OCI-LY3 (cell line): Measurements from ENCODE around the gene SNAI1.

Experiments
- H2AFZ ChIP-seq: fragments of 200-600, 300-600 bp; shearing (Covaris generic); 2 replicates; pipeline ENCODE4 v1.6.0; 2014; ENCODE audit warnings: antibody characterized with exemption, low read depth, low read length
- H3K27ac ChIP-seq: fragments of 200-600, 300-600 bp; sonication (generic); 2 replicates; pipeline ENCODE4 v1.5.1; 2014; ENCODE audit warnings: mild to moderate bottlenecking, low read length, moderate library complexity, mixed read lengths
- H3K27me3 ChIP-seq: fragments of 200-600, 300-600 bp; sonication (generic); 2 replicates; pipeline ENCODE4 v1.6.1; 2014; ENCODE audit warnings: low read depth, low read length, mixed read lengths
- H3K36me3 ChIP-seq: fragments of 200-600, 300-600 bp; sonication (generic); replicated peaks from 2 replicates; pipeline ENCODE3; 2014; ENCODE audit warnings: low read depth, low read length, mixed read lengths
- H3K4me1 ChIP-seq: fragments of 300-600, 200-600 bp; sonication (generic); 2 replicates; pipeline ENCODE4 v1.6.1; 2014; ENCODE audit warnings: low read length, mixed read lengths
- H3K4me2 ChIP-seq: fragments of 200-600, 300-600 bp; sonication (generic); 2 replicates; pipeline ENCODE4 v1.6.1; 2014; ENCODE audit warnings: low read length, mixed read lengths
- H3K4me3 ChIP-seq: fragments of 300-600, 200-600 bp; sonication (generic); 2 replicates; pipeline ENCODE4 v1.5.1; 2014; ENCODE audit warnings: antibody characterized with exemption, mild to moderate bottlenecking, low read length, moderate library complexity
- H3K79me2 ChIP-seq: fragments of 300-600, 200-600 bp; shearing (Covaris generic); 2 replicates; pipeline ENCODE4 v1.6.1; 2014; ENCODE audit warnings: mild to moderate bottlenecking, low read length, mixed read lengths
- H3K9ac ChIP-seq: fragments of 300-600, 200-600 bp; shearing (Covaris generic); 2 replicates; pipeline ENCODE4 v1.6.0; 2014; ENCODE audit warnings: mild to moderate bottlenecking, low read length, moderate library complexity
- H3K9me3 ChIP-seq: fragments of 200-600, 300-600 bp; shearing (Covaris generic); 2 replicates; pipeline ENCODE4 v1.6.1; 2014; ENCODE audit warnings: low read length, mixed read lengths; ENCODE audit not compliant: insufficient read depth
- H4K20me1 ChIP-seq: fragments of 200-600, 300-600 bp; sonication (generic); 2 replicates; pipeline ENCODE4 v1.6.1; 2016; ENCODE audit warnings: low read length, mixed read lengths; ENCODE audit not compliant: insufficient read depth
- EZH2phosphoT487 ChIP-seq: fragments of 200-600 bp; shearing (Covaris generic); IDR thresholded peaks from 2 replicates; pipeline ENCODE4 v1.6.1; 2018; ENCODE audit warnings: antibody characterized with exemption, mixed run types, low read depth
- TF ChIP-seq, protein P1 (sequence below): fragments of 200-600, 300-600 bp; sonication (generic); IDR thresholded peaks from 2 replicates; pipeline ENCODE4 v1.5.1; 2014; ENCODE audit warnings: antibody characterized with exemption, low read length, low read depth

SNAI1 gene

DNA sequence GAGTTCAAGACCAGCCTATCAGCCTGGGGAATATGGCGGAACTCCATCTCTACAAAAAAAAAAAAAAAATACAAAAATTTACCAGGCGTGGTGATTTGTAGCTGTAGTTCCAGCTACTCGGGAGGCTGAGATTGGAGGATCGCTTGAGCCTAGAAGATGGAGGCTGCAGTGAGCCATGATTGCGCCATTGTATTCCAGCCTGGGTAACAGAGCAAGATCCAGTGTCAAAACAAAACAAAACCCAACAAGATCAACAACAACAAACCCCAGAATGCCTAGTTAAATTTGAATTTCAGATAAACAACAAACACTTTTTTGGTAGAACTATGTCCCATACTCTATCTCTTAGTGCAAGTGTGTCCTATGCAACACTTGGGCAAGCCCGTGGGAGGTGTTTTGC is 39.9 kb downstream of the SNAI1 start:
- TF ChIP-seq, protein P1, sequence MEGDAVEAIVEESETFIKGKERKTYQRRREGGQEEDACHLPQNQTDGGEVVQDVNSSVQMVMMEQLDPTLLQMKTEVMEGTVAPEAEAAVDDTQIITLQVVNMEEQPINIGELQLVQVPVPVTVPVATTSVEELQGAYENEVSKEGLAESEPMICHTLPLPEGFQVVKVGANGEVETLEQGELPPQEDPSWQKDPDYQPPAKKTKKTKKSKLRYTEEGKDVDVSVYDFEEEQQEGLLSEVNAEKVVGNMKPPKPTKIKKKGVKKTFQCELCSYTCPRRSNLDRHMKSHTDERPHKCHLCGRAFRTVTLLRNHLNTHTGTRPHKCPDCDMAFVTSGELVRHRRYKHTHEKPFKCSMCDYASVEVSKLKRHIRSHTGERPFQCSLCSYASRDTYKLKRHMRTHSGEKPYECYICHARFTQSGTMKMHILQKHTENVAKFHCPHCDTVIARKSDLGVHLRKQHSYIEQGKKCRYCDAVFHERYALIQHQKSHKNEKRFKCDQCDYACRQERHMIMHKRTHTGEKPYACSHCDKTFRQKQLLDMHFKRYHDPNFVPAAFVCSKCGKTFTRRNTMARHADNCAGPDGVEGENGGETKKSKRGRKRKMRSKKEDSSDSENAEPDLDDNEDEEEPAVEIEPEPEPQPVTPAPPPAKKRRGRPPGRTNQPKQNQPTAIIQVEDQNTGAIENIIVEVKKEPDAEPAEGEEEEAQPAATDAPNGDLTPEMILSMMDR = no peak
- TF ChIP-seq EZH2phosphoT487 = no peak

DNA sequence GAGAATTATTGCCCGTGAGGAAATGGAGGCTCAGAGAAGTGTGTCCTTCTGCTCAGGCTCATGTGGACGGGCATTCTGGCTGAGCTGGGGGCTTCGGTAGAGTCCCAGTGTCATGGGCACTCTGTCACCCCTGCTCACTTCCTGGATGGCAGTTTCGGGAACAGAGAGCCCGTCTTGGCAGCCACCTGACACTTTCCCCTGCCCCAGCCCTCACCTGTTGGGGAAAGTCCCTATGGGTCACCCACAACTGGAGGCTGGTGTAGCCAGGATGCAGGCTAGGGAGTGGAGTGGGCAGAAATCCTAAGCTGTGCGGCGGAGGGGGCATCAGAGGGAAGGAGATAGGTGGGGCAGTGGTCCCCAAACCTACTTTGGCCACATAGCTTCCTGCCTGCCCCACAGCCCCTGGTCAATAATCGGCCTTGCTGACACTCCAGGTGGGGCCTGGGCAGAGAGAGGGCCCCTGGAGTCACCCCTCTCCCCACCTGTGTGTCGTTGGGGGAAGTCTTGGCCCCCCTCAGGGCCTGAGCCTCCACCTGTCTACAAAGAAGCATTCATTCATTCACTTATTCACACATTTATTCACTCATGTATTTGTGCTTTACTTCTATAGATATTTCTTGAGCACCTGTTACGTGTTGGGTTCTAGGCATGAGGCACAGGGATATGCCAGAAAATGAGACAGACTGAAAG is 40.5 kb downstream of the SNAI1 start:
- H3K9me3 ChIP-seq = no peaks in the 10 kb centered on the region
- no peaks in the 10 kb centered on the region; the same call in 1 of the 2 replicates for H3K27me3 ChIP-seq
- peak overlapping the region; percentile 56 for H2AFZ ChIP-seq
- peaks cover 31% of the 10 kb centered on the region for H3K4me1 ChIP-seq
- TF ChIP-seq, protein P1 = no peak
- no peak for TF ChIP-seq EZH2phosphoT487
- H4K20me1 ChIP-seq = no peaks in the 10 kb centered on the region
- no peaks in the 10 kb centered on the region for H3K79me2 ChIP-seq
- peak overlapping the region; percentile 51 for H3K27ac ChIP-seq
- H3K4me3 ChIP-seq = peak overlapping the region; percentile 64
- peak overlapping the region; percentile 41; the same call in 1 of the 2 replicates for H3K9ac ChIP-seq
- peak overlapping the region; percentile 76 for H3K4me2 ChIP-seq
- H3K36me3 ChIP-seq = no peaks in the 10 kb centered on the region

More for the DNA sequence above, 39.9 kb downstream of the SNAI1 start:
- peak overlapping the region; percentile 41; the same call in 1 of the 2 replicates for H3K9ac ChIP-seq
- H3K4me2 ChIP-seq = peak overlapping the region; percentile 76
- no peaks in the 10 kb centered on the region for H3K9me3 ChIP-seq
- no peaks in the 10 kb centered on the region for H3K36me3 ChIP-seq
- H4K20me1 ChIP-seq = no peaks in the 10 kb centered on the region
- H3K4me1 ChIP-seq = peaks cover 31% of the 10 kb centered on the region
- no peaks in the 10 kb centered on the region for H3K79me2 ChIP-seq
- no peaks in the 10 kb centered on the region; the same call in 1 of the 2 replicates for H3K27me3 ChIP-seq
- peak overlapping the region; percentile 56 for H2AFZ ChIP-seq
- peak overlapping the region; percentile 51 for H3K27ac ChIP-seq
- H3K4me3 ChIP-seq = peak overlapping the region; percentile 64

DNA sequence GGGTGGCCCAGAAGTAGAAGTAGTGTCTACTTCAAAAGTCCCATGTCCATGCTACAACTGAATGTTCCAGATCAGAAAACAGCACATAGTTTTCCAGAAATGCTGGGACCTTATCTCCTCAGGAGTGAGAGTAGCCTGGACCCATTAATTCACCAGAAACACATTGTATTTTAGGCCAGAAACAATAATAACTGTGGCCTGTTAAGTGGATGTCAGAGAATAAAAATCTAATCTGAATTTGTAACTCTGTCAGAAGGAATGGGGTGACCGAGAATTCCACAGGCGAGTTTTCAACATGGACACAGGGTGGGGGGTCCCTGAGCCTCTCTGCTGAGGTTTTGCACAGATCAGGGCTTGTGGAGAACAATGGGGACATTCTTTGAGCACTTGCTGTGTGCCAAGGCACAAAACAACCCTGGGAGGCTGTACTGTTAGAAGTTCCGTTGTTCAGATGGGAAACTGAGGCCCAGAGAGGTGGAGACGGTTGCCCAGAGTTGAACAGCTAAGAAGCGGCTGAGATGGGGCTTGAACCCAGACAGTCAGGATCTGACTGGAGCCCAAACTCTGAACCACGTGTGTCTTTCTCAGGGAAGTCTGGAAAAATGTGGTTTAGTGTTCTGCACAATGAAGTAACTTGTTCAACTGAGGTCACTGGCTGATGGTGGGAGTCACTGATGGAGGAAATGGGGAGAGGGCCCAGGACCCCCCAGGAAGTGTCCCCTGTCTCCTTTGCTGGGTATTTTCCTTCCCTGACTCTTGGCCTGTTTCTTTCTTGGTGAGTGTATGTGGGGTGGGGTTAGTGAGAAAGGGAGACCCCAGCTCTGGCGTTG is 44.2 kb downstream of the SNAI1 start:
- Histone ChIP-seq H3K4me3 (no peak overlapping the region), H3K79me2 (no peaks in the 10 kb centered on the region), H4K20me1 (no peaks in the 10 kb centered on the region), H3K27ac (no peak overlapping the region), H3K9ac (no peak overlapping the region), H2AFZ (no peak overlapping the region), H3K27me3 (peaks cover 8% of the 10 kb centered on the region), H3K4me2 (no peak overlapping the region), H3K9me3 (no peaks in the 10 kb centered on the region), H3K36me3 (no peaks in the 10 kb centered on the region), H3K4me1 (peaks cover 21% of the 10 kb centered on the region)
- TF ChIP-seq EZH2phosphoT487 = no peak
- TF ChIP-seq, protein P1 = no peak

DNA sequence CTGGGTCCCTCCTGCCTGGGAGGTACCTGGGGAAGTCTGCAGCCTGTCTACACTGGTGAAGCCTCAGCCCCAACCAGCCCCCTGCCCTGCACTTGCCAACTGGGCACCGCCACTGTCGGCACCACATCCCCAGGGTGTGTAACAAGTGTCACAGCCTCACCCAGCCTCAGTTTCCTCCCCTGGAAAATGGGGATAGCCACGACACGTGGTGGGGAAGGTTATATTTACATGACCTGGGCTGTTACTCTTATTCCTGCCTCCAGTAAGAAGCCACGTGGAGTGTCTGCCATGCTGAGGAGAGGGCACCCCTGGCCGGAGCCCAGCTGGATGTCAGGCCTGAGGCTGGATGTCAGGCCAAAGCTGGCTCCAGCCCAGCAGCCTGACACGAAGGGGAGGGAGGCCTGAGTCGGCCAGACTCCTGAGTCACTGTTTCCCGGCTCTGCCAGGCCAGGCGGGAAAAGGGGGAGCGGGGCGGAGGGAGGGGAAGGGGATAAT is 44.9 kb downstream of the SNAI1 start:
- Histone ChIP-seq H3K4me1 (peaks cover 17% of the 10 kb centered on the region), H2AFZ (no peak overlapping the region), H3K9me3 (no peaks in the 10 kb centered on the region), H3K79me2 (no peaks in the 10 kb centered on the region), H3K4me3 (no peak overlapping the region), H3K27me3 (peaks cover 8% of the 10 kb centered on the region), H3K36me3 (no peaks in the 10 kb centered on the region), H3K27ac (no peak overlapping the region), H3K4me2 (no peak overlapping the region), H4K20me1 (no peaks in the 10 kb centered on the region), H3K9ac (no peak overlapping the region)
- TF ChIP-seq, protein P1 = no peak
- no peak for TF ChIP-seq EZH2phosphoT487
